Effector CD4-positive, alpha-beta T cell (primary cell): ENCODE measurements around the gene PLA2G1B.

ENCODE experiments used
- DNase-seq: peaks from one replicate; pipeline ENCODE4 v3.0.0-alpha.2; 2020

The PLA2G1B gene

GRCh38 chr12:120323772-120324171 is 3.8 kb downstream of the PLA2G1B start:
- DNase-seq = no peak

- DNase-seq = no peak
These were observed 6.0 kb downstream of the PLA2G1B start for GRCh38 chr12:120321382-120322202.

- DNase-seq = peak; percentile 100
These were observed 10.1 kb downstream of the PLA2G1B start for GRCh38 chr12:120317224-120318105.

- no peak for DNase-seq
These were observed 10.8 kb downstream of the PLA2G1B start for GRCh38 chr12:120316798-120317223.

GRCh38 chr12:120314220-120314619 is 13.4 kb downstream of the PLA2G1B start:
- no peak for DNase-seq

- peak; percentile 90 for DNase-seq
These were observed 25.4 kb downstream of the PLA2G1B start, which contains the start of gene SIRT4 for GRCh38 chr12:120301962-120302815. Gene SIRT4 (plus strand): TSS chr12:120302321. CDS start chr12:120303562, 1,241 bp downstream.

- DNase-seq = peak; percentile 74
These were observed 34.7 kb downstream of the PLA2G1B start, which contains the start of gene RNU4-1 for GRCh38 chr12:120292661-120293531. Gene RNU4-1 (minus strand): TSS chr12:120293237.

- no peak for DNase-seq
These were observed 35.2 kb downstream of the PLA2G1B start for GRCh38 chr12:120292411-120292660.

- no peak for DNase-seq
These were observed 36.8 kb downstream of the PLA2G1B start for GRCh38 chr12:120290609-120291305.

GRCh38 chr12:120287491-120287890 is 40.1 kb downstream of the PLA2G1B start:
- no peak for DNase-seq

GRCh38 chr12:120286768-120287490 is 40.6 kb downstream of the PLA2G1B start:
- no peak for DNase-seq

GRCh38 chr12:120284381-120284780 is 43.2 kb downstream of the PLA2G1B start:
- DNase-seq = no peak

- no peak for DNase-seq
These were observed 44.3 kb downstream of the PLA2G1B start for GRCh38 chr12:120283318-120283717.

- DNase-seq = no peak
These were observed 49.2 kb downstream of the PLA2G1B start for GRCh38 chr12:120278137-120279069.

- DNase-seq = no peak
These were observed 50.8 kb downstream of the PLA2G1B start for GRCh38 chr12:120276734-120277133.
